Vagina (tissue), 2 donors: ENCODE results near the gene SEMA3D. TPM values are rescaled to one million over a fixed set of nuclear protein-coding genes. Genes with fewer than 3 reads are reported as not detected.

Experiments
- DNase-seq, 2 donors: peaks; one replicate each; pipeline ENCODE4 v3.0.0-alpha.2; 2017; ENCODE audit errors: extremely low spot score in 2 of 2
- H3K27ac ChIP-seq: fragments of 200-600 bp; sonication (generic); one replicate; pipeline ENCODE4 v1.5.1; 2019
- H3K27me3 ChIP-seq: fragments of 200-600 bp; sonication (generic); one replicate; pipeline ENCODE4 v1.5.1; 2019
- H3K36me3 ChIP-seq, 2 donors: fragments of 200-600 bp; sonication (generic); one replicate each; pipeline ENCODE4 v1.5.1; 2017 to 2019
- H3K4me1 ChIP-seq: fragments of 200-600 bp; sonication (generic); one replicate; pipeline ENCODE4 v1.5.1; 2019
- H3K4me3 ChIP-seq, 2 donors: fragments of 200-600 bp; sonication (generic); 1 replicate in 1 of 2; 2 replicates in 1 of 2; pipeline ENCODE4 v1.5.1; 2016 to 2019
- H3K9me3 ChIP-seq: fragments of 200-600 bp; sonication (generic); one replicate; pipeline ENCODE4 v1.5.1; 2019
- CTCF ChIP-seq, 3 experiments: fragments of 450-650 bp in 2 of 3; fragments of 200-600 bp in 1 of 3; sonication (generic) in 1 of 3; IDR thresholded peaks; one replicate each; pipeline ENCODE4 v1.5.1; 2017 to 2019; ENCODE audit warnings: antibody characterized with exemption in 3 of 3, mild to moderate bottlenecking in 2 of 3, moderate library complexity in 2 of 3
- POLR2A ChIP-seq, 2 donors: fragments of 450-650 bp; IDR thresholded peaks; one replicate each; pipeline ENCODE4 v1.6.1; 2017; ENCODE audit warnings: antibody characterized with exemption in 2 of 2, mild to moderate bottlenecking in 2 of 2, moderate library complexity in 2 of 2
- POLR2AphosphoS5 ChIP-seq, 2 donors: sonication (generic); formaldehyde crosslinking; IDR thresholded peaks; one replicate each; pipeline ENCODE4 v1.9.0; 2017; ENCODE audit warnings: antibody characterized with exemption in 2 of 2, mild to moderate bottlenecking in 2 of 2, low read depth in 1 of 2; ENCODE audit not compliant: insufficient read depth in 1 of 2
- intact Hi-C: fragments of 100-400 bp; cut with DNase I; formaldehyde crosslinking; loops from one replicate; pipeline ENCODE4 v1.15.1; 2023
- total RNA-seq: library from RNA; depleted of rRNA; stranded (reverse); fragments of >200 nt; gene quantifications from one replicate; pipeline ENCODE4 v1.2.3, GENCODE V29; 2016

Gene SEMA3D
- total RNA-seq, 1 donor from 2014 or later: 2.2 TPM

- H3K27ac ChIP-seq: no peak overlapping the region
- H3K27me3 ChIP-seq: no peaks in the 10 kb centered on the region
- intact Hi-C loops: no loop called here
- H3K36me3 ChIP-seq: no peaks in the 10 kb centered on the region
- no peaks in the 10 kb centered on the region for H3K4me1 ChIP-seq
- H3K4me3 ChIP-seq: no peak overlapping the region
- no peak for DNase-seq
- H3K9me3 ChIP-seq: no peaks in the 10 kb centered on the region
- TF ChIP-seq POLR2A (IDR thresholded peaks at IDR 0.05) (no peak), CTCF (IDR thresholded peaks at IDR 0.05) (no peak)
Measured at GRCh38 chr7:85074016-85074415, 112.8 kb downstream of the SEMA3D start.

GRCh38 chr7:85070967-85071628 lies 115.8 kb downstream of the SEMA3D start:
- no peak for DNase-seq
- Histone ChIP-seq H3K9me3 (no peaks in the 10 kb centered on the region), H3K27me3 (no peaks in the 10 kb centered on the region), H3K4me1 (no peaks in the 10 kb centered on the region), H3K4me3 (no peak overlapping the region), H3K27ac (no peak overlapping the region), H3K36me3 (no peaks in the 10 kb centered on the region)
- TF ChIP-seq CTCF (IDR thresholded peaks at IDR 0.05) (no peak), POLR2A (IDR thresholded peaks at IDR 0.05) (no peak), POLR2AphosphoS5 (IDR thresholded peaks at IDR 0.05; ENCODE audit: insufficient read depth in 1 of 2, low read depth in 1 of 2) (no peak)
- intact Hi-C loops: no loop called here

GRCh38 chr7:85068799-85069198 lies 118.1 kb downstream of the SEMA3D start:
- Histone ChIP-seq H3K36me3 (no peaks in the 10 kb centered on the region), H3K9me3 (no peaks in the 10 kb centered on the region), H3K27me3 (no peaks in the 10 kb centered on the region), H3K4me3 (no peak overlapping the region), H3K27ac (no peak overlapping the region), H3K4me1 (no peaks in the 10 kb centered on the region)
- TF ChIP-seq CTCF (IDR thresholded peaks at IDR 0.05) (no peak), POLR2A (IDR thresholded peaks at IDR 0.05) (no peak), POLR2AphosphoS5 (IDR thresholded peaks at IDR 0.05; ENCODE audit: insufficient read depth in 1 of 2, low read depth in 1 of 2) (no peak)
- DNase-seq: no peak
- intact Hi-C loops: no loop called here

- no peaks in the 10 kb centered on the region for H3K27me3 ChIP-seq
- no peaks in the 10 kb centered on the region for H3K36me3 ChIP-seq
- H3K27ac ChIP-seq: no peak overlapping the region
- no peaks in the 10 kb centered on the region for H3K4me1 ChIP-seq
- TF ChIP-seq POLR2A (IDR thresholded peaks at IDR 0.05) (no peak), CTCF (IDR thresholded peaks at IDR 0.05) (no peak), POLR2AphosphoS5 (IDR thresholded peaks at IDR 0.05; ENCODE audit: insufficient read depth in 1 of 2, low read depth in 1 of 2) (no peak)
- no peaks in the 10 kb centered on the region for H3K9me3 ChIP-seq
- H3K4me3 ChIP-seq: no peak overlapping the region
- intact Hi-C loops: no loop called here
- no peak for DNase-seq
Measured at GRCh38 chr7:85067371-85067770, 119.5 kb downstream of the SEMA3D start.

- no peaks in the 10 kb centered on the region for H3K27me3 ChIP-seq
- intact Hi-C loops: no loop called here
- no peak for DNase-seq
- TF ChIP-seq CTCF (IDR thresholded peaks at IDR 0.05): no peak
- no peak for TF ChIP-seq POLR2A (IDR thresholded peaks at IDR 0.05)
- TF ChIP-seq POLR2AphosphoS5 (IDR thresholded peaks at IDR 0.05; ENCODE audit: insufficient read depth in 1 of 2, low read depth in 1 of 2): no peak
- no peak overlapping the region for H3K27ac ChIP-seq
- H3K4me1 ChIP-seq: no peaks in the 10 kb centered on the region
- no peak overlapping the region for H3K4me3 ChIP-seq
- H3K9me3 ChIP-seq: no peaks in the 10 kb centered on the region
- no peaks in the 10 kb centered on the region for H3K36me3 ChIP-seq
Measured at GRCh38 chr7:85065888-85066485, 120.9 kb downstream of the SEMA3D start.
